K562 treated with DMSO at 1 percent for 4 hours (cell line): ENCODE results near the gene CRTC3. TPM values are rescaled to one million over a fixed set of nuclear protein-coding genes. Genes with fewer than 3 reads are reported as not detected.

Experiments used
- total RNA-seq: library from RNA; unstranded; fragments of 300-600 nt; gene quantifications from 2 replicates; pipeline ENCODE4 v1.2.3, GENCODE V29; 2022; ENCODE audit not compliant: insufficient read depth

Gene CRTC3, protein sequence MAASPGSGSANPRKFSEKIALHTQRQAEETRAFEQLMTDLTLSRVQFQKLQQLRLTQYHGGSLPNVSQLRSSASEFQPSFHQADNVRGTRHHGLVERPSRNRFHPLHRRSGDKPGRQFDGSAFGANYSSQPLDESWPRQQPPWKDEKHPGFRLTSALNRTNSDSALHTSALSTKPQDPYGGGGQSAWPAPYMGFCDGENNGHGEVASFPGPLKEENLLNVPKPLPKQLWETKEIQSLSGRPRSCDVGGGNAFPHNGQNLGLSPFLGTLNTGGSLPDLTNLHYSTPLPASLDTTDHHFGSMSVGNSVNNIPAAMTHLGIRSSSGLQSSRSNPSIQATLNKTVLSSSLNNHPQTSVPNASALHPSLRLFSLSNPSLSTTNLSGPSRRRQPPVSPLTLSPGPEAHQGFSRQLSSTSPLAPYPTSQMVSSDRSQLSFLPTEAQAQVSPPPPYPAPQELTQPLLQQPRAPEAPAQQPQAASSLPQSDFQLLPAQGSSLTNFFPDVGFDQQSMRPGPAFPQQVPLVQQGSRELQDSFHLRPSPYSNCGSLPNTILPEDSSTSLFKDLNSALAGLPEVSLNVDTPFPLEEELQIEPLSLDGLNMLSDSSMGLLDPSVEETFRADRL
- 14.0 and 16.8 TPM in 2 replicates for total RNA-seq

DNA sequence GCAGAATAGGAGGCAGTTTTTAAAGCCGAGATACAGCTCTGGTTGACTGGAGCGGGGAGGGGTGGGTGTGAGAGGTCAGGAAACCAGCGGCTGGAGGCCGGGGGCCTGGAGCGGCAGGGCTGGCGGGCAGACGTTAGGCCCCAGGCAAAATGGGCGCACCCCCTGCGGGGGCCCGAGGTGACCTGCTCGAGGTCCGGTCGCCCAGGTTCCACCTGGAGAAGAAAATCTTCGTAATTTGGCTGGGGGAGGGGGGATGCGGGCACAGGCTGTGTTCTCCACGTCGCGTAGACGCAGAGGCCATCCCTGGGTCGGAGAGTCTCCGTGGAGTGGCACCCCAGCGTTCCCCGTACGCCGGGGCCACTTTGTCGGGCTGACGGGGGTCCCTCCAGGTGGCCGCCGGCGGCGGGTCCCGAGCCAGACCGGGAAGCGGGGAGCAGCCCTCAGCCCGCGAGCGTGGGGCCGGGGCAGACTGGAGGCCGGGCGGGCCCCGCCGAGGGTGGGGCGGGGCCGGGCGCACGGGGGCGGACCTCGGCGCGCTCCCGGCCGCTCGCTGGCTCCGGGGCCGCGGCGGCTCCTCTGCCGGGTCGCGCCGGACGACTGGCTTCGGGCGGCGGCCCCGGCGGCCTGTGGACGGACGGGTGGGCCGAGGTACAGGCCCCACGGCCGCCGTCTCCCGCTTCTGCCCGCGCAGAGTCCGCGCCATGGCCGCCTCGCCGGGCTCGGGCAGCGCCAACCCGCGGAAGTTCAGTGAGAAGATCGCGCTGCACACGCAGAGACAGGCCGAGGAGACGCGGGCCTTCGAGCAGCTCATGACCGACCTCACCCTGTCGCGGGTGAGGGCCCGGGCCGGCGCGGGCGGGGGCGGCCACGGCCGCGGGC is at the start of gene CRTC3:
TSS of gene CRTC3 (plus strand) at position 553 of the 879 bp plus-strand sequence. CDS start at position 702, 149 bp downstream.

Other genes with a start within 250 kb of the CRTC3 start
- 0.65 and 1.1 TPM in 2 replicates for gene ZNF774, start 177.6 kb upstream of the CRTC3 start, total RNA-seq
- gene IQGAP1, start 141.7 kb upstream of the CRTC3 start, total RNA-seq: 72.0 and 73.1 TPM in 2 replicates
- gene BLM, start 187.4 kb downstream of the CRTC3 start, total RNA-seq: 16.0 and 24.3 TPM in 2 replicates